ENCODE results near the gene P3H4.

GRCh38 chr17:41803049-41804020 lies 8.4 kb downstream of the P3H4 start:
- TF ChIP-seq CTCF (IDR thresholded peaks at IDR 0.05) (no peak), POLR2A (IDR thresholded peaks at IDR 0.05) (no peak)

Measured in thyroid gland (tissue), 4 donors.